SJSA1 (cell line): ENCODE data around the gene ACVR1. TPM values are rescaled to one million over a fixed set of nuclear protein-coding genes. Genes with fewer than 3 reads are reported as not detected.
A peak's percentile ranks its signal among the peaks of the same experiment; 100 is the strongest.

Experiments
- DNase-seq, 2 experiments: peaks; one replicate each; pipeline ENCODE4 v3.0.0-alpha.2; 2015 to 2020; ENCODE audit warnings: low spot score in 2 of 2, low read depth in 1 of 2
- H3K27ac ChIP-seq: fragments of 250-450 bp; sonication (Bioruptor Pico); 2 replicates; pipeline ENCODE4 v1.5.1; 2020; ENCODE audit warnings: mild to moderate bottlenecking, moderate library complexity
- H3K27me3 ChIP-seq: fragments of 250-450 bp; sonication (Bioruptor Pico); replicated peaks from 2 replicates; pipeline ENCODE4 v1.5.1; 2020; ENCODE audit warnings: mild to moderate bottlenecking, moderate library complexity
- H3K36me3 ChIP-seq: fragments of 250-450 bp; sonication (Bioruptor Pico); 2 replicates; pipeline ENCODE4 v1.5.1; 2020; ENCODE audit warnings: mild to moderate bottlenecking
- H3K4me1 ChIP-seq: fragments of 250-450 bp; sonication (Bioruptor Pico); replicated peaks from 2 replicates; pipeline ENCODE4 v1.6.1; 2021; ENCODE audit warnings: mild to moderate bottlenecking
- H3K4me3 ChIP-seq: fragments of 250-450 bp; sonication (Bioruptor Pico); 2 replicates; pipeline ENCODE4 v1.5.1; 2020; ENCODE audit warnings: mild to moderate bottlenecking
- H3K9me3 ChIP-seq: fragments of 250-450 bp; sonication (Bioruptor Pico); replicated peaks from 2 replicates; pipeline ENCODE4 v1.5.1; 2020; ENCODE audit warnings: mild to moderate bottlenecking
- total RNA-seq: library from RNA; depleted of rRNA; stranded (reverse); fragments of >200 nt; shearing (Covaris generic); gene quantifications from 2 replicates; pipeline ENCODE4 v1.2.3, GENCODE V29; 2014

The ACVR1 gene
- total RNA-seq, 1 experiment from 2014 or later: 16.6 TPM

- Histone ChIP-seq H3K27ac (no peak overlapping the region), H3K27me3 (no peaks in the 10 kb centered on the region), H3K9me3 (no peaks in the 10 kb centered on the region), H3K36me3 (no peaks in the 10 kb centered on the region), H3K4me1 (peaks cover 4% of the 10 kb centered on the region; the same call in 1 of the 2 replicates), H3K4me3 (no peak overlapping the region)
- no peak for DNase-seq
Observed at GRCh38 chr2:157880927-157881326, 4.8 kb upstream of the ACVR1 start.

GRCh38 chr2:157877761-157878400 is 1.8 kb upstream of the ACVR1 start:
- Histone ChIP-seq H3K4me3 (no peak overlapping the region), H3K9me3 (no peaks in the 10 kb centered on the region), H3K27me3 (no peaks in the 10 kb centered on the region), H3K4me1 (peaks cover 16% of the 10 kb centered on the region; the same call in 1 of the 2 replicates), H3K36me3 (no peaks in the 10 kb centered on the region), H3K27ac (no peak overlapping the region)
- no peak for DNase-seq

- H3K36me3 ChIP-seq: no peaks in the 10 kb centered on the region
- H3K4me3 ChIP-seq: peak overlapping the region; percentile 62
- no peaks in the 10 kb centered on the region for H3K9me3 ChIP-seq
- peaks cover 20% of the 10 kb centered on the region for H3K4me1 ChIP-seq
- no peak for DNase-seq
- no peaks in the 10 kb centered on the region for H3K27me3 ChIP-seq
- no peak overlapping the region for H3K27ac ChIP-seq
Observed at GRCh38 chr2:157876786-157877138, 632 bp upstream of the ACVR1 start.

GRCh38 chr2:157875641-157876065 is 477 bp downstream of the ACVR1 start:
- Histone ChIP-seq H3K36me3 (no peaks in the 10 kb centered on the region), H3K4me1 (peaks cover 31% of the 10 kb centered on the region), H3K9me3 (no peaks in the 10 kb centered on the region), H3K27ac (peak overlapping the region; percentile 64), H3K4me3 (peak overlapping the region; percentile 62), H3K27me3 (no peaks in the 10 kb centered on the region)
- peak in 1 of 2 experiments; percentile 43 for DNase-seq

GRCh38 chr2:157874997-157875640 is 1.0 kb downstream of the ACVR1 start:
- Histone ChIP-seq H3K9me3 (no peaks in the 10 kb centered on the region), H3K4me1 (peaks cover 33% of the 10 kb centered on the region), H3K4me3 (peak overlapping the region; percentile 62), H3K27ac (no peak overlapping the region; the same call in 1 of the 2 replicates), H3K27me3 (no peaks in the 10 kb centered on the region), H3K36me3 (no peaks in the 10 kb centered on the region)
- DNase-seq: peak; percentile 46 to 59

GRCh38 chr2:157874348-157874747 is 1.8 kb downstream of the ACVR1 start:
- no peak overlapping the region for H3K4me3 ChIP-seq

GRCh38 chr2:157872791-157873190 is 3.3 kb downstream of the ACVR1 start:
- DNase-seq: no peak
- H3K4me3 ChIP-seq: no peak overlapping the region
- no peak overlapping the region for H3K27ac ChIP-seq
- no peaks in the 10 kb centered on the region for H3K9me3 ChIP-seq
- H3K36me3 ChIP-seq: no peaks in the 10 kb centered on the region
- H3K4me1 ChIP-seq: peaks cover 49% of the 10 kb centered on the region
- H3K27me3 ChIP-seq: no peaks in the 10 kb centered on the region

More at GRCh38 chr2:157874348-157874747, 1.8 kb downstream of the ACVR1 start:
- Histone ChIP-seq H3K27me3 (no peaks in the 10 kb centered on the region), H3K4me1 (peaks cover 39% of the 10 kb centered on the region), H3K36me3 (no peaks in the 10 kb centered on the region), H3K9me3 (no peaks in the 10 kb centered on the region), H3K27ac (no peak overlapping the region)
- DNase-seq: no peak

- Histone ChIP-seq H3K27me3 (no peaks in the 10 kb centered on the region), H3K4me1 (peaks cover 54% of the 10 kb centered on the region), H3K36me3 (no peaks in the 10 kb centered on the region), H3K9me3 (no peaks in the 10 kb centered on the region), H3K4me3 (no peak overlapping the region), H3K27ac (no peak overlapping the region)
- DNase-seq: peak in 1 of 2 experiments; percentile 41
Observed at GRCh38 chr2:157871415-157871814, 4.7 kb downstream of the ACVR1 start.

GRCh38 chr2:157868993-157869392 is 7.1 kb downstream of the ACVR1 start:
- peaks cover 49% of the 10 kb centered on the region for H3K4me1 ChIP-seq
- peak in 1 of 2 experiments; percentile 31 for DNase-seq
- no peaks in the 10 kb centered on the region for H3K36me3 ChIP-seq
- no peak overlapping the region for H3K27ac ChIP-seq
- H3K4me3 ChIP-seq: no peak overlapping the region
- no peaks in the 10 kb centered on the region for H3K9me3 ChIP-seq
- H3K27me3 ChIP-seq: no peaks in the 10 kb centered on the region

GRCh38 chr2:157867703-157868102 is 8.4 kb downstream of the ACVR1 start:
- no peaks in the 10 kb centered on the region for H3K36me3 ChIP-seq
- no peak for DNase-seq
- no peaks in the 10 kb centered on the region for H3K9me3 ChIP-seq
- H3K27ac ChIP-seq: no peak overlapping the region
- H3K27me3 ChIP-seq: no peaks in the 10 kb centered on the region
- peaks cover 48% of the 10 kb centered on the region for H3K4me1 ChIP-seq
- H3K4me3 ChIP-seq: no peak overlapping the region

- Histone ChIP-seq H3K4me3 (no peak overlapping the region), H3K27me3 (no peaks in the 10 kb centered on the region), H3K36me3 (no peaks in the 10 kb centered on the region), H3K4me1 (peaks cover 46% of the 10 kb centered on the region), H3K27ac (no peak overlapping the region), H3K9me3 (no peaks in the 10 kb centered on the region)
- no peak for DNase-seq
Observed at GRCh38 chr2:157866666-157867642, 9.2 kb downstream of the ACVR1 start.

- peak in 1 of 2 experiments; percentile 63 for DNase-seq
- no peaks in the 10 kb centered on the region for H3K36me3 ChIP-seq
Observed at GRCh38 chr2:157866202-157866601, 9.9 kb downstream of the ACVR1 start.

GRCh38 chr2:157864857-157865430 is 11.2 kb downstream of the ACVR1 start:
- no peak for DNase-seq
- no peaks in the 10 kb centered on the region for H3K36me3 ChIP-seq
- no peaks in the 10 kb centered on the region for H3K27me3 ChIP-seq
- H3K9me3 ChIP-seq: no peaks in the 10 kb centered on the region
- no peak overlapping the region for H3K27ac ChIP-seq
- H3K4me1 ChIP-seq: peaks cover 31% of the 10 kb centered on the region
- H3K4me3 ChIP-seq: no peak overlapping the region

More at GRCh38 chr2:157866202-157866601, 9.9 kb downstream of the ACVR1 start:
- H3K4me3 ChIP-seq: no peak overlapping the region
- peaks cover 38% of the 10 kb centered on the region for H3K4me1 ChIP-seq
- H3K27me3 ChIP-seq: no peaks in the 10 kb centered on the region
- H3K9me3 ChIP-seq: no peaks in the 10 kb centered on the region
- no peak overlapping the region for H3K27ac ChIP-seq
